ENCODE results near the gene GALR3.
A peak's percentile ranks its signal among the peaks of the same experiment; 100 is the strongest.

The GALR3 gene

GRCh38 chr22:37803639-37804351, 19.4 kb upstream of the GALR3 start:
- no peak for DNase-seq (ENCODE audit: low spot score)

GRCh38 chr22:37804352-37804880, 18.8 kb upstream of the GALR3 start:
- DNase-seq (ENCODE audit: low spot score): peak; percentile 6

GRCh38 chr22:37804881-37805809, 18.0 kb upstream of the GALR3 start:
- peak; percentile 78 for DNase-seq (ENCODE audit: low spot score)

DNA sequence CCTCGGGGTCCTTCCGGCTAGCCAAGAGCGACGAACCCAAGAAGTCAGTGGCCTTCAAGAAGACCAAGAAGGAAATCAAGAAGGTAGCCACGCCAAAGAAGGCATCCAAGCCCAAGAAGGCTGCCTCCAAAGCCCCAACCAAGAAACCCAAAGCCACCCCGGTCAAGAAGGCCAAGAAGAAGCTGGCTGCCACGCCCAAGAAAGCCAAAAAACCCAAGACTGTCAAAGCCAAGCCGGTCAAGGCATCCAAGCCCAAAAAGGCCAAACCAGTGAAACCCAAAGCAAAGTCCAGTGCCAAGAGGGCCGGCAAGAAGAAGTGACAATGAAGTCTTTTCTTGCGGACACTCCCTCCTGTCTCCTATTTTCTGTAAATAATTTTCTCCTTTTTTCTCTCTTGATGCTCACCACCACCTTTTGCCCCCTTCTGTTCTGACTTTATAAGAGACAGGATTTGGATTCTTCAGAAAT, 17.3 kb upstream of the GALR3 start:
- DNase-seq (ENCODE audit: low spot score): peak; percentile 36

- peak; percentile 41 for DNase-seq (ENCODE audit: low spot score)
These were observed 16.5 kb upstream of the GALR3 start for GRCh38 chr22:37806409-37807333.

DNA sequence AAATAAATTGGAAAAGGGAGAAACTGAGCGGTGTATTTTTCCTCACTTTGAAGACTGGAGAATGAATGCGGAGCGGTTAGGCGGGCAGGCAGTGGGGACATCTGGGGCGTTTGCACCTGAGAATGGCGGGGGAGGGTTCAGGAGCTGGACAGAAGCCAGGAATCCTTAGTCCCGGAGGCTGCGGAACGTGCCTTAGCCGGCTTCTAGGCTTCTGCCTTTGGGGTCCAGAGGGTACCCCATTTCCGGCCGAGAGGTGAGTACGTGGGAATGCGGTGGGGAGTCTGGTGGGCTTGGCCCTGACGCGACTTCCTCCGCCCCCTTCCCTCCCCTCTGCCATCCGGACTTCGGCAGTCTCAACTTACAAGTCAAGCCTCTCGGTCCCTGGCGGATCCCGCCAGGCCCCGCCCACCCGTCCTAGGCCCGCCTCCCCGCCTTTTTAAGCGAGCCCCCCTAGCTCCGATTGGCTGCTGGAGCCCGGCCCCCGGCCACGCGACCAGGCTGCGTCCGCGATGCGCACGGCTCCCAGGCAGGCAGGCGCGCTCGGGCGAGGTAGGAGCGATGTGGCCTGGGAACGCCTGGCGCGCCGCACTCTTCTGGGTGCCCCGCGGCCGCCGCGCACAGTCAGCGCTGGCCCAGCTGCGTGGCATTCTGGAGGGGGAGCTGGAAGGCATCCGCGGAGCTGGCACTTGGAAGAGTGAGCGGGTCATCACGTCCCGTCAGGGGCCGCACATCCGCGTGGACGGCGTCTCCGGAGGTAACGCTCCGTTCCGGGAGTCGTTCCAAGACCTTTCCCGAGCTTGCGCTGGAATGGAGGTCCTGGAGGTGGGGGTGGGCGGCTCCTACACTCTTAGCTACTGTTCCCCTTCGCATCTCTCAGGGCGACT, 15.5 kb upstream of the GALR3 start, which contains the start of gene GCAT:
Gene GCAT, plus strand, starts transcription at position 525 of the 884 bp plus-strand sequence. Its CDS starts 34 bp downstream, at position 559.
- peak; percentile 90 for DNase-seq (ENCODE audit: low spot score)

GRCh38 chr22:37808294-37808657, 14.9 kb upstream of the GALR3 start:
- DNase-seq (ENCODE audit: low spot score): no peak

GRCh38 chr22:37809672-37810333, 13.4 kb upstream of the GALR3 start:
- no peak for DNase-seq (ENCODE audit: low spot score)

- DNase-seq (ENCODE audit: low spot score): no peak
These were observed 11.3 kb upstream of the GALR3 start for GRCh38 chr22:37811867-37812266.

GRCh38 chr22:37812869-37813678, 10.1 kb upstream of the GALR3 start:
- no peak for DNase-seq (ENCODE audit: low spot score)

GRCh38 chr22:37815593-37815992, 7.6 kb upstream of the GALR3 start:
- no peak for DNase-seq (ENCODE audit: low spot score)

GRCh38 chr22:37816543-37817180, 6.5 kb upstream of the GALR3 start:
- no peak for DNase-seq (ENCODE audit: low spot score)

GRCh38 chr22:37817705-37818408, 5.3 kb upstream of the GALR3 start:
- DNase-seq (ENCODE audit: low spot score): peak; percentile 77

- peak; percentile 27 for DNase-seq (ENCODE audit: low spot score)
These were observed 4.6 kb upstream of the GALR3 start for GRCh38 chr22:37818409-37819104.

- no peak for DNase-seq (ENCODE audit: low spot score)
These were observed 4.1 kb upstream of the GALR3 start for GRCh38 chr22:37819105-37819433.

DNA sequence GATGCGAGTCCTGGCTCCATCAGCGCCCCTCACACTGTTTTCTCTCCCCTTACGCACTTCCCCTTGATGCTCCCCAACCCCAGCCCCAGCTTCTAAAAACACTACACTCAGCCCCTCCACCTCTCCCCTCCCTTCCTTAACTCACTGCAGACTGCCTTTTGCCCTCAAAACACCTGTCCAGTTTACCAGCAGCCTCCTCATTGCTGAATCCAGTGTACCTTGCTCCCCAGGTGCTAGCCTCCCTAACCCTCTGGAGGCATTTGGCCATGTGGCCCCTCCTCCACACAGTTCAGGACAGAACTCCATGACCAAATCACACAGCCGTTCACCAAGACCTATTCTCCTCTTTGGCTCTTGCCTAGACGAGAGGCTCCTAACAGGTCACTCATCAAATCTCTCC, 2.8 kb upstream of the GALR3 start:
- DNase-seq (ENCODE audit: low spot score): no peak

DNA sequence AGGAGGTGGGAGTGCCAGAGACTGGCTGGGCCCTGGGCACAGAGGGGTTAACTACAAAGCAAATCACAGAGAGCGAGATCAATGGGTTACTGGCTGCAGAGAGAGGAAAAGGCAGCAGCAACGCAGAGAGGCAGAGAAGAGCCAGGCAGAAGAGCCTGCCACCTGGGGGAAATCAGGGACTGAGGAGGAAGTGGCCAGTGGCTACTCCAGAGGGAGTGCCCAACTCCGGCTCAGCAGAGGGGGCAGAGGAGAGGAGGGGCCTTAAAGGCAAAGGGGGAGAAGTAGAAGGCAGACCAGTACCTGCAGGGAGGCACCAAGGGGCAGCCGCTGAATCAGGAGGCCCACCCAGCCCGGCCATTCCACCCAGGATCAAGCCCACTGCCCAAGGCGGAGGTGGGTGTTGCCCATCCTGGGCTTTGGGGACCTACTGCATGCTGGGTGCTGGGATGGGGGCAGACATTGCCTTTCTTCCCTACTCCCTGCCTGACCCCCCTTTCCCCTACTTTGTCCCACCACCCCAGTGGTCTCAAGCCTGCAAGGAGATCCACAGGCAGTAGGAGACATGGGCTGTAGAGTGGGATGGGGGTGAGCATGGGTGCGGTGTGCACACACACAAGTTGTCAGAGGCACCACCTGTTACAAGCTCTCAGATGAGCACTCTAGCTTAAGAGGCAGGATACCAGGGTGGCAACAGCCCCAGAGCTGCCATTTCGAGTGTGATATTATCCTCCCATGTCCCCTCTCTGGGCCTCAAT, 926 bp upstream of the GALR3 start:
- DNase-seq (ENCODE audit: low spot score): no peak

Data from hematopoietic multipotent progenitor cell treated with erythropoietin and hydrocortisone succinate and interleukin-3 and kit ligand, for 15 days (in vitro differentiated cells).